GM18951 (cell line): ENCODE results near the gene PGM2.
"Not testable (repeated sequence)": the region's sequence is repeated elsewhere in the genome, so short reads cannot be mapped to it uniquely, and the experiment has no call there.

Experiments used
- POLR2A ChIP-seq: IDR thresholded peaks from 4 replicates; pipeline ENCODE4 v1.6.1; 2011; ENCODE audit warnings: mild to moderate bottlenecking; ENCODE audit not compliant: insufficient read length, insufficient read depth; ENCODE audit errors: extremely low read depth
- in situ Hi-C: fragments of 300-500 bp; cut with MboI; formaldehyde crosslinking; loops from one replicate; pipeline ENCODE4 v1.12.0; 2022; ENCODE audit warnings: low sequenced_read_pairs, mixed read lengths, inconsistent platforms; ENCODE audit not compliant: unreplicated experiment

The PGM2 gene

DNA sequence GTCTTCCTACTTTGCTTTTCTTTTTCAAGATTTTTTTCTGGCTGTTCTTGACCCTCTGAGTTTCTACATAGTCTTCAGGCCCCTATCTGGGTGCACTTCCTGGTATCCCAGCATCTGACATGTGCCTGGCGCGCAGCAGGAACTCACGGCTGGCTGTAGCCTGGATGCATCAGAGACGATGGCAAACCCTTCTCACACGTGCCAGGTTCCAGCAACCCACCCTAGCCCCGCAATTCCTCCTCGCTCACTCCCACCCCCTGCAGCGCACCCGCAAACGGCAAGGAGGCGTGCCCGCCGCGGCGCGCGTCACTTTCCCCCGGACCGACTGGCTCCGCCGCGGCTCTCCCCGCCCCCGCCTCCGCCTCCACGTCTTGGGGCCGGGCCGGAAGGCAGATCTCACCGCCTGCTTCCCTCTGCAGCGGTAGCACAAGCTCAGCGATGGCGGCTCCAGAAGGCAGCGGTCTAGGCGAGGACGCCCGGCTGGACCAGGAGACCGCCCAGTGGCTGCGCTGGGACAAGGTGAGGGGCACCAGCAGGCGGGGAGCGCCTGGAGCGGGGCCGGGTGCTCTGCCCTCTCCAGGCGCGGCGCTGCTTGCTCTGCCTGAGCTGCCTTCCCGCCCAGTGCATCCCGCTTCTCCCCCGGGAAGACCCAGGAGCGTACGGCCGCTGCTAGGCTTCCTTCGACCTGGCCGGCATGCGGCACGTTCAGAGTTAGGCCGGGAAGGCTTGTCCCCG, at the start of gene PGM2:
Gene PGM2 (plus strand): TSS at position 392 of the 735 bp plus-strand sequence. CDS start 47 bp downstream, at position 439.
- peak; percentile 97 for TF ChIP-seq POLR2A
- in situ Hi-C loops, result no loop called here

DNA sequence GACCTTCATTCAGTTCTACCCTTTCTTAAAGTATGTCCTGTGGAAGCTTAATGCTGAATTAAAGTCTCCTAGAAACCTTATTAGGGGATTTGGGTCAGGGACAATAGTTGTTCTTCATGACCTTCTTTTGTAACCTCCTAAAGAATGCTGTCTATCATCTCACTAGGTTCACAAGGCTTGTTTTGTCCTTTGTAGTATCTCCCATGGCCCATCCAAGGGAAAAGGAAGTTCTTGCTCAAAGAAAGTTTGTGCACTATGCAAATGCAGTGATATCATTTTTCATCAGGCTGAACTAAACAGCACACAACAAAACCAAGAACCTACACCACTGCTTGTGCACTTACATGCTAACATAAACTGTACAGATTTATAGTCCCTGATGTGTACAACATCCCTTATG, 46.6 kb upstream of the PGM2 start:
- TF ChIP-seq POLR2A, result no peak
- in situ Hi-C loops, result no loop called here

- TF ChIP-seq POLR2A, result no peak
- in situ Hi-C loops, result no loop called here
Measured at GRCh38 chr4:37780444-37781130, 45.9 kb upstream of the PGM2 start.

GRCh38 chr4:37781131-37781455, 45.4 kb upstream of the PGM2 start:
- no peak for TF ChIP-seq POLR2A
- in situ Hi-C loops, result no loop called here

DNA sequence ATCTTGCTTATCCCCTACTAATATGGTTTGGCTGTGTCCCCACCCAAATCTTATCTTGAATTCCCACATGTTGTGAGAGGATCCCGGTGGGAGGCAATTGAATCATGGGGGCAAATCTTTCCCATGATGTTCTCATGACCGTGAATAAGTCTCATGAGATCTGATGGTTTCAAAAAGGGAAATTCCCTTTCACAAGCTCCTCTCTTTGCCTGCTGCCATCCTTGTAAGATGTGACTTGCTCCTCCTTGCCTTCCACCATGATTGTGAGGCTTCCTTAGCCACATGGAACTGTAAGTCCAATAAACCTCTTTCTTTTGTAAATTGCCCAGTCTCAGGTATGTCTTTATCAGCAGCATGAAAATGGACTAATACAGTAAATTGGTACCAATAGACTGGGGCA, 40.2 kb upstream of the PGM2 start:
- in situ Hi-C loops, result not testable (repeated sequence)

GRCh38 chr4:37787883-37788460, 38.5 kb upstream of the PGM2 start:
- in situ Hi-C loops, result not testable (repeated sequence)

- in situ Hi-C loops, result no loop called here
Measured at GRCh38 chr4:37788819-37789218, 37.7 kb upstream of the PGM2 start.

DNA sequence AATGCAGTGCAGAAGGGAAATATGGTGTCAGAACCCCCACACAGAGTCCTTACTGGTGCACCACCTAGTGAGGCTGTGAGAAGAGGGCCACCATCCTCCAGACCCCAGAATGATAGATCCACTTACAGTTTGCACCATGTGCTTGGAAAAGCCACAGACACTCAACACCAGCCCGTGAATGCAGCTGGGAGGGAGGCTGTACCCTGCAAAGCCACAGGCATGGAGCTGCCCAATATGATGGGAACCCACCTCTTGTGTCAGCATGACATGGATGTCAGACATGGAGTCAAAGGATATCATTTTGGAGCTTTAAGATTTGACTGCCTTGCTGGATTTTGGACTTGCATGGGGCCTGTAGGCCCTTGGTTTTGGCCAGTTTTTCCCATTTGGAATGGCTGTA, 34.2 kb upstream of the PGM2 start:
- no peak for TF ChIP-seq POLR2A
- in situ Hi-C loops, result loop anchor here (10.0 kb wide), 1 partner anchor 187 kb away; no protein-coding TSS in a partner anchor

More at GRCh38 chr4:37788819-37789218, 37.7 kb upstream of the PGM2 start:
- no peak for TF ChIP-seq POLR2A

GRCh38 chr4:37793562-37793961, 32.9 kb upstream of the PGM2 start:
- TF ChIP-seq POLR2A, result no peak
- in situ Hi-C loops, result loop anchor here (10.0 kb wide), 1 partner anchor 189 kb away; no protein-coding TSS in a partner anchor

DNA sequence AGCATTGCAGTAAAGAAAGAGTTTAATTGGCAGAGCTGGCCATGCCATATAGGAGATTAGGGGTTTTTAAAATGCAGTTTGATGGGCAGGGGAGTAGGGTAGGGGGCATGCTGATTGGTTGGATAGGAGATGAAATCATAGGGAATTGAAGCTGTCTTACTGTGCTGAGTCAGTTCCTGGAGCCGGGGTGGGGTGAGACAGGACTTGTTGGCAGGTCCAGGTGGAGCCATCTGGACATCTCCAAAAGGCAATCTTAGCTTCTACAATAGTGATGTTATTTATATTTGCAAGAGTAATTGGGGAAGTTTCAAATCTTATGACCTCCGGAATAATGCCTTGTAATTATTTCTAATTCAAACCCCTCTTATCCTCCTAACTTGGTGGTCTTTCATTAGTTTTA, 32.4 kb upstream of the PGM2 start:
- in situ Hi-C loops, result loop anchor here (10.0 kb wide), 1 partner anchor 189 kb away; no protein-coding TSS in a partner anchor
- TF ChIP-seq POLR2A, result no peak

DNA sequence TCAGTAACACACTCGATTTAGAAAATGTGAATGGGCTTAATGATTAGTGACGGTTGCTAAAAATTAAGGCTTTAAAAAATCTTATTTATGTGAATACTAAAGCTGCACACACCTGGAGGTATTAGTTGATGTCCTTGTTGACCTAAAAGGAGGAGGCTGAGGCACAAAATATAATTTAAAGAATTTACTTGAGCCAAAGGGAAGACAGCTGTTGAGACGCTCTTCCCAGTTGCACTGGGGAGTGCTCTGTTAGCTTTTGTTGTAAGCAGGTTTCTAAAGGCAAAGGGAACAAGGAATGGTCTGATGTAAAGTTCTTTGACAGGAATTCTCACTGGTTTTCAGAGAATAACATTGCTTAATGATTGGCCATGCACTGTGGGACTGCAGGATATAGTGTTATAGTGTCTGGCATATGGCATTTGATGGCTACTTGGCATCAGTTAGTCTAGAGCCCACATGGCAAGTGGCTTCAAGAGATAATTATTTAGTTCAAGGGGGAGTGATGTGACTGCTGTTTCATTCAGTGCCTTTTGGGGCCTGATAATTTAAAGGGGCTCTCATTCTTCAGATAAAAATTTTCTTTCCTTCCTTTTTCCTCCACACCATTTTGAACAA, 30.8 kb upstream of the PGM2 start:
- in situ Hi-C loops, result loop anchor here (10.0 kb wide), 1 partner anchor 191 kb away; no protein-coding TSS in a partner anchor

DNA sequence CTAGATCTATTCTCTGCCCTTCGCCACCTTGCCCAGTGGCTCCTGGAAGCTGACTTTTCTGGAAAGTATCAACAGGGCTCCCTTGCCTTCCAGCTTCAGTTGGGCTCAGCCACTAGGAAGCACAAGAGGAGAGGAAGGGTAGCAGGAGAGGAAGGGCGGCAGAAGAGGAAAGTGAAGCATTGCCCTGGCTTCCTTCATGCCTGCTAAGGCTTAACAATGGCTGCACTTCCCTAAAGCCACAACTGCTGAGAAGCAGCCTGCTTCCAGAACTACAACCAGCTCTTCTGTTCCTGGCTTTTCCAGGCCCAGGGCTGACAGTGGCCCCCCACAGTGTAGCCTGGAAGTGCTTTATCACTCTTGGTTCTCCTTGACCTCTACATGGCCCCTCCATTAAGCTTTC, 29.1 kb upstream of the PGM2 start:
- no peak for TF ChIP-seq POLR2A
- in situ Hi-C loops, result loop anchor here (10.0 kb wide), 1 partner anchor 193 kb away; no protein-coding TSS in a partner anchor

More for the DNA sequence above, 30.8 kb upstream of the PGM2 start:
- TF ChIP-seq POLR2A, result no peak

GRCh38 chr4:37797923-37798322, 28.6 kb upstream of the PGM2 start:
- no peak for TF ChIP-seq POLR2A
- in situ Hi-C loops, result loop anchor here (10.0 kb wide), 1 partner anchor 193 kb away; no protein-coding TSS in a partner anchor

- in situ Hi-C loops, result loop anchor here (10.0 kb wide), 1 partner anchor 194 kb away; no protein-coding TSS in a partner anchor
- TF ChIP-seq POLR2A, result no peak
Measured at GRCh38 chr4:37798616-37799015, 27.9 kb upstream of the PGM2 start.
